GM12878 (cell line): Measurements from ENCODE around the gene MSL2.
"Not testable (repeated sequence)": the region's sequence is repeated elsewhere in the genome, so short reads cannot be mapped to it uniquely, and the experiment has no call there.

ENCODE experiments used
- BHLHE40 ChIP-seq, 2 experiments: fragments of 450-650 bp in 1 of 2; IDR thresholded peaks; 2 replicates each; pipeline ENCODE4 v1.6.1; 2011 to 2017; ENCODE audit warnings: low read depth in 2 of 2, borderline replicate concordance in 1 of 2, improper control_type of control experiment in 1 of 2, low read length in 1 of 2, mild to moderate bottlenecking in 1 of 2
- CHD1 ChIP-seq: IDR thresholded peaks from 2 replicates; pipeline ENCODE4 v1.6.1; 2012; ENCODE audit warnings: low read depth, low read length, improper control_type of control experiment
- CHD2 ChIP-seq: IDR thresholded peaks from 2 replicates; pipeline ENCODE4 v1.6.1; 2011; ENCODE audit warnings: low read depth, low read length, improper control_type of control experiment, borderline replicate concordance
- CREB1 ChIP-seq: IDR thresholded peaks from 2 replicates; pipeline ENCODE4 v1.6.1; 2012; ENCODE audit warnings: low read depth, mild to moderate bottlenecking, inconsistent platforms
- EZH2 ChIP-seq: IDR thresholded peaks from 2 replicates; pipeline ENCODE4 v1.6.1; 2012; ENCODE audit warnings: low read depth, mild to moderate bottlenecking, control low read depth, inconsistent platforms, low read length, borderline replicate concordance; ENCODE audit not compliant: control insufficient read depth
- RAD21 ChIP-seq: IDR thresholded peaks from 2 replicates; pipeline ENCODE4 v1.6.1; 2011; ENCODE audit warnings: mild to moderate bottlenecking, low read depth, low read length, moderate library complexity; ENCODE audit not compliant: insufficient read depth
- RAD51 ChIP-seq: fragments of 450-650 bp; IDR thresholded peaks from 2 replicates; pipeline ENCODE4 v1.6.1; 2016; ENCODE audit warnings: moderate library complexity, mild to moderate bottlenecking, inconsistent platforms
- TF ChIP-seq, protein P1 (sequence below), 3 experiments: IDR thresholded peaks in 2 of 3; conservative IDR thresholded peaks in 1 of 3; 2 replicates each; pipeline ENCODE4 v1.5.1; 2011; ENCODE audit warnings: low read depth in 3 of 3, low read length in 3 of 3, mild to moderate bottlenecking in 3 of 3, control low read depth in 2 of 3, moderate library complexity in 2 of 3, inconsistent platforms in 1 of 3, mixed read lengths in 1 of 3; ENCODE audit not compliant: control insufficient read depth in 2 of 3, insufficient read depth in 1 of 3; ENCODE audit errors: extremely low read depth in 1 of 3
- TF ChIP-seq, protein P2 (sequence below): IDR thresholded peaks from 2 replicates; pipeline ENCODE4 v1.6.1; 2012; ENCODE audit warnings: low read depth, low read length, improper control_type of control experiment

DNA sequence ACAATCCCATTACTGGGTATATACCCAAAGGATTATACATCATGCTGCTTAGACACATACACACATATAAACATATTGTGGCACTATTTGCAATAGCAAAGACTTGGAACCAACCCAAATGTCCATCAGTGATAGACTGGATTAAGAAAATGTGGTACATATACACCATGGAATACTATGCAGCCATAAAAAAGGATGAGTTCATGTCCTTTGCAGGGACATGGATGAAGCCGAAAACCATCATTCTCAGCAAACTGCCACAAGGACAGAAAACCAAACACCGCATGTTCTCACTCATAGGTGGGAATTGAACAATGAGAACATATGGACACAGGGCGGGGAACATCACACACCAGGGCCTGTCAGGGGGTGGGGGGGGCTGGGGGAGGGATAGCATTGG, 64.5 kb downstream of the MSL2 start:
- TF ChIP-seq RAD21; RAD51; CHD2; CREB1; CHD1; EZH2; BHLHE40 (IDR thresholded peaks at IDR 0.05; ENCODE audit: borderline replicate concordance in 1 of 2, low read depth in 2 of 2, low read length in 1 of 2): not testable (repeated sequence)
- TF ChIP-seq, protein P1, sequence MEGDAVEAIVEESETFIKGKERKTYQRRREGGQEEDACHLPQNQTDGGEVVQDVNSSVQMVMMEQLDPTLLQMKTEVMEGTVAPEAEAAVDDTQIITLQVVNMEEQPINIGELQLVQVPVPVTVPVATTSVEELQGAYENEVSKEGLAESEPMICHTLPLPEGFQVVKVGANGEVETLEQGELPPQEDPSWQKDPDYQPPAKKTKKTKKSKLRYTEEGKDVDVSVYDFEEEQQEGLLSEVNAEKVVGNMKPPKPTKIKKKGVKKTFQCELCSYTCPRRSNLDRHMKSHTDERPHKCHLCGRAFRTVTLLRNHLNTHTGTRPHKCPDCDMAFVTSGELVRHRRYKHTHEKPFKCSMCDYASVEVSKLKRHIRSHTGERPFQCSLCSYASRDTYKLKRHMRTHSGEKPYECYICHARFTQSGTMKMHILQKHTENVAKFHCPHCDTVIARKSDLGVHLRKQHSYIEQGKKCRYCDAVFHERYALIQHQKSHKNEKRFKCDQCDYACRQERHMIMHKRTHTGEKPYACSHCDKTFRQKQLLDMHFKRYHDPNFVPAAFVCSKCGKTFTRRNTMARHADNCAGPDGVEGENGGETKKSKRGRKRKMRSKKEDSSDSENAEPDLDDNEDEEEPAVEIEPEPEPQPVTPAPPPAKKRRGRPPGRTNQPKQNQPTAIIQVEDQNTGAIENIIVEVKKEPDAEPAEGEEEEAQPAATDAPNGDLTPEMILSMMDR (IDR thresholded peaks at IDR 0.05 in 2 of 3, conservative IDR thresholded peaks at IDR 0.05 in 1 of 3; ENCODE audit: control insufficient read depth in 2 of 3, extremely low read depth in 1 of 3, insufficient read depth in 1 of 3, low read depth in 3 of 3, low read length in 3 of 3): not testable (repeated sequence)
- TF ChIP-seq, protein P2, sequence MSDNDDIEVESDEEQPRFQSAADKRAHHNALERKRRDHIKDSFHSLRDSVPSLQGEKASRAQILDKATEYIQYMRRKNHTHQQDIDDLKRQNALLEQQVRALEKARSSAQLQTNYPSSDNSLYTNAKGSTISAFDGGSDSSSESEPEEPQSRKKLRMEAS: not testable (repeated sequence)
